Mucosa of descending colon (tissue), 3 donors: ENCODE data around the gene PI4KA. TPM values are rescaled to one million over a fixed set of nuclear protein-coding genes. Genes with fewer than 3 reads are reported as not detected.

ENCODE experiments used
- ATAC-seq: fragments of 200-7000 bp; cut with Tn5 transposase; one replicate; pipeline ENCODE4 v1.9.1; 2020; ENCODE audit warnings: mild to moderate bottlenecking, moderate library complexity
- DNase-seq, 3 donors: peaks; one replicate each; pipeline ENCODE4 v3.0.0-alpha.2; 2020
- H3K36me3 ChIP-seq: fragments of 200-600 bp; one replicate; pipeline ENCODE4 v1.8.0; 2021; ENCODE audit warnings: low read depth, mild to moderate bottlenecking
- H3K4me1 ChIP-seq: fragments of 200-600 bp; one replicate; pipeline ENCODE4 v1.8.0; 2021; ENCODE audit warnings: low read depth, mild to moderate bottlenecking
- H3K4me3 ChIP-seq: fragments of 200-600 bp; one replicate; pipeline ENCODE4 v1.8.0; 2021; ENCODE audit warnings: mild to moderate bottlenecking
- H3K9me3 ChIP-seq: fragments of 200-600 bp; one replicate; pipeline ENCODE4 v1.8.0; 2021; ENCODE audit warnings: mild to moderate bottlenecking
- CTCF ChIP-seq: fragments of 200-600 bp; IDR thresholded peaks from one replicate; pipeline ENCODE4 v1.8.0; 2022; ENCODE audit warnings: antibody characterized with exemption, mild to moderate bottlenecking
- intact Hi-C, 2 donors: fragments of 100-400 bp; cut with DNase I in 1 of 2; cut with micrococcal nuclease in 1 of 2; formaldehyde crosslinking; loops; one replicate each; pipeline versions ENCODE4 v1.11.0 to v1.11.1; 2022; cut with DNase I, micrococcal nuclease
- total RNA-seq, 3 donors: library from RNA; stranded (reverse); fragmentation: NEBNext Ultra II Directional in 2 of 3; extraction: Animal tissue kit (Norgen Biotek cat#: 25700) in 2 of 3; gene quantifications; one replicate each; pipeline versions ENCODE4 v1.2.1 to v1.2.4, GENCODE V29; 2021 to 2023
- donor health status: DM: no; HTN: no; CAD: no; lungs with moderate emphysema.
- donor health status: DM: no; HTN: no; CAD: no.
- donor health status: DM: no; HTN: yes; CAD: no.

The PI4KA gene
- total RNA-seq, 3 donors from 2014 or later: 77.7 to 130 (median 95.0) TPM

GRCh38 chr22:20877715-20878114 lies 19.1 kb upstream of the PI4KA start:
- intact Hi-C loops: no loop called here
- DNase-seq (no peak), ATAC-seq (no peak)
- no peaks in the 10 kb centered on the region for H3K9me3 ChIP-seq
- TF ChIP-seq CTCF: no peak
- no peaks in the 10 kb centered on the region for H3K36me3 ChIP-seq
- H3K4me3 ChIP-seq: no peak overlapping the region
- peaks cover 4% of the 10 kb centered on the region for H3K4me1 ChIP-seq

GRCh38 chr22:20875296-20875695 lies 16.7 kb upstream of the PI4KA start:
- intact Hi-C loops: no loop called here
- ATAC-seq (no peak), DNase-seq (no peak)
- no peak for TF ChIP-seq CTCF
- Histone ChIP-seq H3K9me3 (no peaks in the 10 kb centered on the region), H3K4me3 (no peak overlapping the region), H3K4me1 (peaks cover 4% of the 10 kb centered on the region), H3K36me3 (no peaks in the 10 kb centered on the region)

- DNase-seq (no peak), ATAC-seq (peak; percentile 74)
- Histone ChIP-seq H3K9me3 (no peaks in the 10 kb centered on the region), H3K4me3 (no peak overlapping the region), H3K36me3 (no peaks in the 10 kb centered on the region), H3K4me1 (peaks cover 4% of the 10 kb centered on the region)
- TF ChIP-seq CTCF: no peak
- intact Hi-C loops: no loop called here
Observed at GRCh38 chr22:20873214-20873613, 14.6 kb upstream of the PI4KA start.

GRCh38 chr22:20869234-20869633 lies 10.6 kb upstream of the PI4KA start:
- no peak for TF ChIP-seq CTCF
- H3K4me1 ChIP-seq: peaks cover 29% of the 10 kb centered on the region
- DNase-seq (no peak), ATAC-seq (no peak)
- intact Hi-C loops: no loop called here
- H3K9me3 ChIP-seq: no peaks in the 10 kb centered on the region
- no peaks in the 10 kb centered on the region for H3K36me3 ChIP-seq
- H3K4me3 ChIP-seq: no peak overlapping the region

GRCh38 chr22:20868025-20868962 lies 9.7 kb upstream of the PI4KA start:
- intact Hi-C loops: no loop called here
- H3K4me1 ChIP-seq: peaks cover 29% of the 10 kb centered on the region
- H3K36me3 ChIP-seq: no peaks in the 10 kb centered on the region
- DNase-seq: no peak
- no peak overlapping the region for H3K4me3 ChIP-seq
- no peak for TF ChIP-seq CTCF
- no peak for ATAC-seq
- no peaks in the 10 kb centered on the region for H3K9me3 ChIP-seq
